ENCODE data around the gene ADCY5.

The ADCY5 gene

DNA sequence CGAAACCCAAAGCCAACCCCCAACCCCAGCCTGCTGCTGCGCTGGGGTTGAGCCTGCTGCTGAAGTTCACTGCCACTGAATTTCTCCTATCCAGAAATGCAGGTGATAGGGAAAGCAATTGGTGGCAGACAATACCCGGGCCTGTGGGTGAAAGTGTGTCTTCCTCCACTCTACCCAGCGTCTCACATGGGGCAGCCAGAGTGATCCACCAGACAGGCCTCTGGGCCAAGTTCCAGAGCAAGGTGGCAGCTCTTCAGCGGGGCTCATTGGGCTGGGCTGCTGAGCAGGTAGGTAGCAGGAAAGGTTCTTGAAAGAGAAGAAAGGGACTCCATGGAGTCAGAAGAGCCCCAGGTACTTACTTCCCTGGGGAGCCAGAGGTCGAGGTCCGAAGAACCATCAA lies 6.0 kb downstream of the ADCY5 start:
- H3K4me1 ChIP-seq (ENCODE audit: control insufficient read depth in 1 of 2, insufficient read depth in 2 of 2, low read length in 2 of 2): peaks cover 0 to 20% of the 10 kb centered on the region in 2 donors
- no peak overlapping the region for H3K4me3 ChIP-seq (ENCODE audit: low read depth in 1 of 2, low read length in 2 of 2)
- no peaks in the 10 kb centered on the region for H3K36me3 ChIP-seq (ENCODE audit: control insufficient read depth in 1 of 2, insufficient read depth in 2 of 2, low read length in 2 of 2)
- H3K27ac ChIP-seq (ENCODE audit: low read length): no peak overlapping the region
- H3K27me3 ChIP-seq (ENCODE audit: low read depth, low read length): no peaks in the 10 kb centered on the region
- H3K9me3 ChIP-seq (ENCODE audit: control insufficient read depth in 1 of 2, low read length in 2 of 2): no peaks in the 10 kb centered on the region

DNA sequence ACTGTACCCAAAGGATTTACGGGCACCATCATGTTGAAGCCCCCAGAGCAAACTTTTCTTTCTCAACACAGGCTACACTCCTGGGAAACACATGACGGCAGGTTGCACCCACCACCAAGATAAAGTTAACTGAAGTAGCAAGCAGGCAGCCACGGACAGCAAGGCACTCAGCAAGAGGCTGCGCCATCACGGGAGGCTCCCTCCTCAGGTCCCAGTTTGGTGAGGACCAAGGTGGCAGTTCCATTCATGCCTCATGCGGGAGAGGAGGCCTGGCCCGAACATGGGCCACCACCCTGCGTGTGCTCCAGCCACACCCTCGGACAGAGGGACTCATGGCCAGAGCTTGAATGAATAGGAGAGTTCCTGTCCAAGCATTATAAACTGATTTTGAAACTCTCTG lies 6.8 kb downstream of the ADCY5 start:
- Histone ChIP-seq H3K4me3 (ENCODE audit: low read depth in 1 of 2, low read length in 2 of 2) (no peak overlapping the region), H3K4me1 (ENCODE audit: control insufficient read depth in 1 of 2, insufficient read depth in 2 of 2, low read length in 2 of 2) (peaks cover 0 to 20% of the 10 kb centered on the region in 2 donors), H3K9me3 (ENCODE audit: control insufficient read depth in 1 of 2, low read length in 2 of 2) (no peaks in the 10 kb centered on the region), H3K36me3 (ENCODE audit: control insufficient read depth in 1 of 2, insufficient read depth in 2 of 2, low read length in 2 of 2) (no peaks in the 10 kb centered on the region), H3K27me3 (ENCODE audit: low read depth, low read length) (no peaks in the 10 kb centered on the region), H3K27ac (ENCODE audit: low read length) (no peak overlapping the region)

DNA sequence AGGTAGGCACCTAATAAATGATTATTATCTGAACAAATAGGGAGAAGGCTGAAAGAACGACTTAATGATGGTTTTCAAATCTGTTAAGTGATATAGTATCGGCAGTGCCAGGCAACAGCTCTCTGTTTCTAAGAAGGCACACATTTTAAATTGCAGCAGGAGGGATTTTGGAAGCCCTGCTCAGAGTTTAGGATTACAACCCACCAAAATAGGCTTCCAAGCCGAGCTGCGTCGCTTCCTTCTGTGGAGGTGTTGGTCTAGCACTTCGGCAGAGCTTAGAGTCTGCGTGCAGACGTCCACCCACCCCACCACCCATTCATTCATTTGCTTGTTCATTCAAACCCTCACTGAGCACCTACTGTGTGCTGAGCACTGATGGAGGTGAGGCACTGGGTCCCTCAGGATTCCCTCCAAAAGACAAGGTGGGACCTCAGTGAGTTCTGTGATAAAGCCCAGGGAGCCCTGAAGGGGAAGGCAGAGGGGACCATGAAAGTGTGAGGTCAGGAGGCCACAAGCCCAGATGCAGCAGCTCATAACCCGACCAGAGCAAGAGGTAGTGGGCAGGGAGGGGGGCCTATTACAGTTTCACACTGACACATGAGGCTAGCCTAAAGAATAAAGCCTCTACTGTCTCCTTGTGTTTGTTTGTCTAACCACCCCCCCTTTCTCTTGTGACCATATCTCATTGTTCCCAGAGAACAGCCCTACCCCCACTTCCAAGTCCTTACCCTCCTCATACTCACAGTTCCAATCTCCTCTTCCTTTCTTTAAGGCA lies 8.9 kb downstream of the ADCY5 start:
- no peaks in the 10 kb centered on the region for H3K27me3 ChIP-seq (ENCODE audit: low read depth, low read length)
- H3K27ac ChIP-seq (ENCODE audit: low read length): no peak overlapping the region
- no peaks in the 10 kb centered on the region for H3K9me3 ChIP-seq (ENCODE audit: control insufficient read depth in 1 of 2, low read length in 2 of 2)
- peaks cover 0 to 20% of the 10 kb centered on the region in 2 donors for H3K4me1 ChIP-seq (ENCODE audit: control insufficient read depth in 1 of 2, insufficient read depth in 2 of 2, low read length in 2 of 2)
- no peak overlapping the region for H3K4me3 ChIP-seq (ENCODE audit: low read depth in 1 of 2, low read length in 2 of 2)
- H3K36me3 ChIP-seq (ENCODE audit: control insufficient read depth in 1 of 2, insufficient read depth in 2 of 2, low read length in 2 of 2): no peaks in the 10 kb centered on the region

DNA sequence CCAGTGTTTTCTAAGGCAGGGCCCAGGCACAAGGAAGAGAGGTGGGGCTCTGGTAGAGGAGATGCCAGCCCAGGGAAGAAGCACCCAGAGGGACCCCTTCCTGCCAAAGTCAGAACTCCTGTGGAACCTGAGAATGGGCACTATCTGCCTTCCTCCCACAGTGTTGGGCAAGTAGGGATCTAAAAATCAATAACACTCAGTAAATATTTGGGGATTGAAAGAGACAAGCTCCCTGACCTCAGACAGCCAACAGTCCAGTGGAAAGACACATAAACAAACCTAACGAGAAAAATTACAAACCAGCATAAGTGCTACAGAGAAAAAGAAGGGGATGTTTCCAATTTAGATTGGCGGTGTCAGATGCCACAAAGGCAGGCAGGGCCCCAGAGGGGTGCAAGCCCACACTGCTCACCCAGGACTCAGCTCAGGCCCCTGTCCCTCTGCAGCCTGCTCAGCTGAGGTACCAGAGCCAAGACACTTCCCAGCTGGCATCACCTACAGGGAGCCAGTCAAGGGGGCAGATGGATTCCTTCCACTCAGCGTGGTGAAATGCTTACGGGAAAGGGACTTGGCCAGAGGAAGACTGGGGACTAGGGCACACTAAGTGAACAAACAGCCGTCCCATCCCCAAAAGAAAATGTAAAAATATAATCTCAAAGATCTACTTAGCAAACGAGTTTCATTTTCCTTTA lies 15.9 kb downstream of the ADCY5 start:
- no peak overlapping the region for H3K4me3 ChIP-seq (ENCODE audit: low read depth in 1 of 2, low read length in 2 of 2)
- H3K27ac ChIP-seq (ENCODE audit: low read length): no peak overlapping the region
- no peaks in the 10 kb centered on the region for H3K27me3 ChIP-seq (ENCODE audit: low read depth, low read length)
- H3K9me3 ChIP-seq (ENCODE audit: control insufficient read depth in 1 of 2, low read length in 2 of 2): no peaks in the 10 kb centered on the region
- H3K36me3 ChIP-seq (ENCODE audit: control insufficient read depth in 1 of 2, insufficient read depth in 2 of 2, low read length in 2 of 2): no peaks in the 10 kb centered on the region
- H3K4me1 ChIP-seq (ENCODE audit: control insufficient read depth in 1 of 2, insufficient read depth in 2 of 2, low read length in 2 of 2): peaks cover 0 to 15% of the 10 kb centered on the region in 2 donors

DNA sequence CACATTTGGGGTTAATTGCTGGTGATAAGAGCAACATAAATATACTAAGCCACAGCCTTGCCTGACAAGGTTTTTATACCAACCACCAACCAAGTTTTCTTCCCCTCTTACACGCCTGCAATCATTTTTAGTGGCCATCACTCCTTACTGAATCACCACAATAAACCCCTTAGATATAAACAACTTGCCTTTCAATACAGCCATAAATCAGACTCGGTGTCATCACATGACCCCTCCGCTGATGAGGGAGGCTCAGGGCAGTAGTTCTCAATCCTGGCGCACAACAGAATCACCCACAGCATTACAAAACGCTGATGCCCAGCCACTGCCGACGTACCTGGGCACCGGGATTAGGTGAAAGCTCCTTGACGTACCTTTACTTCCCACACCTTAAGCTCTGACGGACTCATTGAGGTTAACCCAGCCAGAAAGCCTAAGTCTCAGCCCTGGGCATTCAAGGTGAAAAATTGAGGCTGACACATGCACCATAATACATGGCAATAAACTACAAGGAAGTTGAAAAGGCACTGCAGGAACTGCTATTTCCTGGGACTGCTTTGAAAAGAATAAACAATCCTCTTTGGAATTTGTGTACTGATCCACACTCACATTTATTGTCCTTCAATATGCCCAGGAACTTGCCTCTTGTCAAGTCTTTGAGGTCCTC lies 17.1 kb downstream of the ADCY5 start:
- H3K36me3 ChIP-seq (ENCODE audit: control insufficient read depth in 1 of 2, insufficient read depth in 2 of 2, low read length in 2 of 2): no peaks in the 10 kb centered on the region
- H3K4me3 ChIP-seq (ENCODE audit: low read depth in 1 of 2, low read length in 2 of 2): no peak overlapping the region
- no peaks in the 10 kb centered on the region for H3K27me3 ChIP-seq (ENCODE audit: low read depth, low read length)
- no peak overlapping the region for H3K27ac ChIP-seq (ENCODE audit: low read length)
- no peaks in the 10 kb centered on the region for H3K9me3 ChIP-seq (ENCODE audit: control insufficient read depth in 1 of 2, low read length in 2 of 2)
- H3K4me1 ChIP-seq (ENCODE audit: control insufficient read depth in 1 of 2, insufficient read depth in 2 of 2, low read length in 2 of 2): peaks cover 0 to 16% of the 10 kb centered on the region in 2 donors

DNA sequence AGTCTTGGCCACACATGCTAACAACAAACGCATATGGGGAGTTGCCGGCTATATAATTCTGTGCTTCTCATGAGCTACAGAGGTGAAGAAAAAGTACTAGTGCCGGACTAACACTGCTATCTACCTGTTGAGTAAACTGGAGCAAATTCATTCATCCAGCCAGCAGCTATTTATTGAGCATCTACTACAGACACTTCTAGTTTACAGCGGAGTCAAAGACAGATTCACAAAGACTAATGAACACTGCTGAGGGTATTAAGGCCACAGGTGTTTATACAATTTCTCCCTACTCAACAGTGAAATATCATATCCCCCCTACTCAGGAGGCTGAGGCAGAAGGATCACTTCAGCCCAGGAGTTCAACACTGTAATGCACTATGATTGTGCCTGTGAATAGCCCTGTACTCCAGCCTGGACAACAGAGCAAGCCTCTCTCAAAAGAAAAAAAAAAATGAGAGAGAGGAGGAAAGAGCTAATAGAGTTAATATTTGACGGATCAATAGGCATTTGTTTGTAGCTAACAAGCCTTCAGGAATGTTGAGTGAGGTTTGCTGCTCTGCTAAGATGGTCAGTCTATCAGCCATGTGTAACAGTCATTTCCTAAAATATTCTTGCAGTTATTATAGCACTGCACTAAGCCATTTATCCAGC lies 17.8 kb downstream of the ADCY5 start:
- H3K27ac ChIP-seq (ENCODE audit: low read length): no peak overlapping the region
- no peak overlapping the region for H3K4me3 ChIP-seq (ENCODE audit: low read depth in 1 of 2, low read length in 2 of 2)
- H3K27me3 ChIP-seq (ENCODE audit: low read depth, low read length): no peaks in the 10 kb centered on the region
- no peaks in the 10 kb centered on the region for H3K36me3 ChIP-seq (ENCODE audit: control insufficient read depth in 1 of 2, insufficient read depth in 2 of 2, low read length in 2 of 2)
- H3K4me1 ChIP-seq (ENCODE audit: control insufficient read depth in 1 of 2, insufficient read depth in 2 of 2, low read length in 2 of 2): peaks cover 0 to 22% of the 10 kb centered on the region in 2 donors
- H3K9me3 ChIP-seq (ENCODE audit: control insufficient read depth in 1 of 2, low read length in 2 of 2): no peaks in the 10 kb centered on the region

DNA sequence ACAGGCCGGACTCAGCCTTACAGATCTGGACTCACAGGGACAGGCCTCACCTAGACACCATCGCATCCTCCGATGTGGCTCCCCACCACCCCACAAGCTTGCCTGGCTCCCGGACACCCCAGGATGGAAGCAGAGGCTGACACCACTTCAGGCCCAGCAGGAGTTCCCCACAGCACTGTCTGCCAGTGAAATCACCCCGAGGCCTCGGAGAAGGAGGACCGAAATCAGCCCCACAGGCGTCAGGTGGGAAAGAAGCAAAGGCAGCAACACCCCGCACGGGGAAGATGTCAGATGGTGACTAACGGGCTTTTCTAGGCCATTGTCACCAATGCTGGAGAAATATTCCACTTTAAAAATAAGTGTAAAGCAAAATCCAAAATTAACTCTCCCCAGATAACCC lies 18.6 kb downstream of the ADCY5 start:
- H3K27ac ChIP-seq (ENCODE audit: low read length): no peak overlapping the region
- H3K4me3 ChIP-seq (ENCODE audit: low read depth in 1 of 2, low read length in 2 of 2): no peak overlapping the region
- H3K36me3 ChIP-seq (ENCODE audit: control insufficient read depth in 1 of 2, insufficient read depth in 2 of 2, low read length in 2 of 2): no peaks in the 10 kb centered on the region
- H3K9me3 ChIP-seq (ENCODE audit: control insufficient read depth in 1 of 2, low read length in 2 of 2): no peaks in the 10 kb centered on the region
- no peaks in the 10 kb centered on the region for H3K27me3 ChIP-seq (ENCODE audit: low read depth, low read length)
- H3K4me1 ChIP-seq (ENCODE audit: control insufficient read depth in 1 of 2, insufficient read depth in 2 of 2, low read length in 2 of 2): peaks cover 0 to 23% of the 10 kb centered on the region in 2 donors

DNA sequence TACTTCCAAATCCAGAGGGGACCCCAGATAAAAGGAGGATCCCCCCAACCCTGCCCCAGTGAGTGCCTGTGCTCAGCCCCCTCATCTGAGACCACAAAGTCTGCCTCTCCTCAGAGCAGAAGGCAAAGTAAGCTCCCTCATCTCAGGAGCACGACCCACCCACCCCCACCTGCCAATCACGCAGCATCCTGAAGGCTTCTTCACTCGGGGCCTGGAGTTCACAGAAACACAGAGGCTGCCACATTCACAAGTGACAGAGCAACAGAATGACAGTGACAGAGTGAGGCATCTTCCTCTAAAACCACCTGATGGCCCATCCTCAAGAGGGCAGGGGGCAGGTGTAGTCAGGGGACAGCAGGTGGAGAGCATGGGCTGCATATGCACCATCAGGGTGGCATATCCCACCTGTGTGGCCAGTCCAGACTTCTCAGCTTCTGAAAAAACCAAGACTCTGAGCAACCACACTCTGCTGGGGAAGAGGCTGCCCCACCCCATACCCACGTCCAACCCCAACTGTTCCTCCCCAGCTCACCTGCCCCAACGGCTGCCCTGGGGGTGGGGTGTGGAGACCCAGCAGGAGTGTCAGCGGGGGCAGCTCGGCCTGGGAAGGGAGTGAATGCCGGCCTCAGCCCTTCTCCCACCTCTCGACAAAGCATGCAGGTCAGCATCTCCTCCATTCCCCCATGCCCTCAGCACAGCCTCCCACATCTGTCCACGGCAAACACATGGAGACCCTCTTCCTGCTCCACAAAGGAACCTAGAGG lies 19.3 kb downstream of the ADCY5 start:
- H3K4me1 ChIP-seq (ENCODE audit: control insufficient read depth in 1 of 2, insufficient read depth in 2 of 2, low read length in 2 of 2): peaks cover 0 to 31% of the 10 kb centered on the region in 2 donors

DNA sequence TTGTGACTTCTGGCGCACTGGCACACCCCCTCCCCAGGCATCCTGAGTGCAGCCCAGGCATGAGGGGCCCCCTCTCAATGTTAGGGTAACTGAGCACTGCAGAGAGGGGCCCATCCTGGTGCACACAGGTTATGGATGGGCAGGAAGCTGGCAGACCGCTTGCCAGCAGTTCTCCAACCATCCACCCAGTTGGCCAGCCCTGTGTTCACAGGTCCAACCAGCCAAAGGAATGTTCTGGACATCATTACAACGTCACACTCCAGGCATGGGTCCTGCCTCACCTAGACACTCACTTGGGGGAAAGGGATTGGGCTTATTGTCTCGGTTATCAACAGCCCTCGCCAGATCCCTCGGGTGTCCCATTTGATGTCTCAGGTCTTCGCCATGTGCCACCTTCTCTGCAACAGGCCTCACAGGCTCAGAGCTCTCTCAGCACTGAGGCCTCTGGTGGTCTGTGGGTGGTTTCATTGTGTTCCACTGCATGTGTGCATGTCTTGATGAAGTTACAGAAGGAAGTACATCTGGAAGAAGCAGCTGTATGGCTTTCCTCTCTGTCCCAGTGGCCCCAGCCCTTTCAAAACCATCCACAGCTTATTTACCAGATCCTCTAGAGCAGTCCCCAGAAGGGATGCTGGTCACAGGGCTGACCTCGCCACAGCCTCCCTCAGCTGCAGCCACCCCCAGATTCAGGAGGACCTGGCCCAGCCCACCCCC lies 23.7 kb downstream of the ADCY5 start:
- H3K27me3 ChIP-seq (ENCODE audit: low read depth, low read length): no peaks in the 10 kb centered on the region
- H3K9me3 ChIP-seq (ENCODE audit: control insufficient read depth in 1 of 2, low read length in 2 of 2): no peaks in the 10 kb centered on the region
- no peak overlapping the region for H3K27ac ChIP-seq (ENCODE audit: low read length)
- H3K4me1 ChIP-seq (ENCODE audit: control insufficient read depth in 1 of 2, insufficient read depth in 2 of 2, low read length in 2 of 2): peaks cover 14 to 43% of the 10 kb centered on the region in 2 donors
- H3K36me3 ChIP-seq (ENCODE audit: control insufficient read depth in 1 of 2, insufficient read depth in 2 of 2, low read length in 2 of 2): no peaks in the 10 kb centered on the region
- no peak overlapping the region for H3K4me3 ChIP-seq (ENCODE audit: low read depth in 1 of 2, low read length in 2 of 2)

More for the DNA sequence above, 19.3 kb downstream of the ADCY5 start:
- Histone ChIP-seq H3K27me3 (ENCODE audit: low read depth, low read length) (no peaks in the 10 kb centered on the region), H3K4me3 (ENCODE audit: low read depth in 1 of 2, low read length in 2 of 2) (no peak overlapping the region), H3K9me3 (ENCODE audit: control insufficient read depth in 1 of 2, low read length in 2 of 2) (no peaks in the 10 kb centered on the region), H3K27ac (ENCODE audit: low read length) (no peak overlapping the region), H3K36me3 (ENCODE audit: control insufficient read depth in 1 of 2, insufficient read depth in 2 of 2, low read length in 2 of 2) (no peaks in the 10 kb centered on the region)

DNA sequence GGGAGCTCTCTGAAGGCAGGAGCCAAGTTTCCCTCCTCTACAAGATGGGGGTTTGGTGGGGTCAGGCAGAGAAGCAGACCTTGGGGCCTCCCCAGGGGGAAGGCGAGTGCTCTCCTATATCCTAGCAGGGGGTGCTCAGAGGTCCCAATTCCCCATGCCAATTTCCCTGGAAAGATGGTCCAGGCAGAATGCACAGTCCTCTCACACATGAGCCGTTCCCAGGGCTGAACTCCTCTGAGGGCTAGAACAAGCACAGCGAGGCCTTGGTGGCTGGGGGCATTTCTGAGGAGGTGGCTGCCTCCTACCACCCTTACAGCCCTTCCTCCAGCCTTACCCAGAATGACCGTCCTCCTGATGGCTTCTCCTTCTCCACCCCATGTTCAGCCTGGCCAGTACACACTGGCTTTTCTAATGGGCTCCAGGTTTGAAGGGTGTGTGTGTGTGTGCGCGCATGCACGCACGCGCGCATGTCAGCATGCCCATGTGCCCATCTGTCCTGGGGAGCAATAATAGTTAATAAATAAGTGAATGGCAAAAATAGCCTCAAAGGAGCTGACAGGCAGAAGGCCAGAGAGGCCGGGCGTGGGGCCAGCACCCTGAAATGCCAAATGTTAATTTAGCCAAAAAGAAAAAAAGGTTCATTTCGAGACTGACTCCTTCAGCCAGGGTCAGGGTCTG lies 24.4 kb downstream of the ADCY5 start:
- Histone ChIP-seq H3K4me3 (ENCODE audit: low read depth in 1 of 2, low read length in 2 of 2) (no peak overlapping the region), H3K27me3 (ENCODE audit: low read depth, low read length) (no peaks in the 10 kb centered on the region), H3K4me1 (ENCODE audit: control insufficient read depth in 1 of 2, insufficient read depth in 2 of 2, low read length in 2 of 2) (peaks cover 14 to 49% of the 10 kb centered on the region in 2 donors), H3K9me3 (ENCODE audit: control insufficient read depth in 1 of 2, low read length in 2 of 2) (no peaks in the 10 kb centered on the region), H3K27ac (ENCODE audit: low read length) (no peak overlapping the region), H3K36me3 (ENCODE audit: control insufficient read depth in 1 of 2, insufficient read depth in 2 of 2, low read length in 2 of 2) (no peaks in the 10 kb centered on the region)

Measured in muscle layer of duodenum (tissue), 2 donors.